Measurements from ENCODE around the gene SDSL.

DNA sequence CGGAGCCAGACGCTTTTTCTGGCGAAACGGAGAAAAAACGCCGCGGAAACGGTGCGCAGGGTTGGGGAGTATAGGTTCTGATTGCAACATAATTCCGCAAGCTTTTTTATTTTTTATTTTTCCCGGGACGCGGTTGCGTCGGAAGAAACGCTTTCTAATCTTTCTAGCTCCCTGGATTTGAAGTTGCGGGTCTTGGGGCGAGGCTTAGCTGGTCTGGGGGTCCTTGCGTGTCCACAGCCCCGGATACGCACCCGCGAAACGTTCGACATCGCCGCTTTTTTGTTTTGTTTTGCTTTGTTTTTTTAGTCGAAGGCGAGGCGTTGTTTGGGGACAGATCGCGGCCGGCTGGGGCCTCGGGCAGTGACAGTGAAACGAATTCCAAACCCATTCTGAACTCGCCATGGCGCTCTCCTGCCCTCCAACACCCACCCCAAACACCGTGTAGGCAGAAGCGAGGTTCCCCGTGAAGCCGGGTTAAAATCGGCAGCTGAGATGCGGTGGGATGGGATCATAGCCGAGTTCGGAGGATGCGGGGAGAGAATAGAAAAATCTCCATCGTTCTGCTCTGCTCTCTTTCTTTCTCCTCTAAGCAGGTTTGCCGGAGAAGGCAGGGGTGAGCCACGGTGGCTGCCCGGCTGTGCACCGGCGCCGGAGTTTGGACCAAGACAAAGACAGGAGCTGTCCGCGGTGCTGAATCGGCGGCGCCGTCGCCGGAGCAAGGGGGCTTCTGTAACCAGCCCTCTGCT lies 57.6 kb downstream of the SDSL start:
- TF ChIP-seq, protein P1, sequence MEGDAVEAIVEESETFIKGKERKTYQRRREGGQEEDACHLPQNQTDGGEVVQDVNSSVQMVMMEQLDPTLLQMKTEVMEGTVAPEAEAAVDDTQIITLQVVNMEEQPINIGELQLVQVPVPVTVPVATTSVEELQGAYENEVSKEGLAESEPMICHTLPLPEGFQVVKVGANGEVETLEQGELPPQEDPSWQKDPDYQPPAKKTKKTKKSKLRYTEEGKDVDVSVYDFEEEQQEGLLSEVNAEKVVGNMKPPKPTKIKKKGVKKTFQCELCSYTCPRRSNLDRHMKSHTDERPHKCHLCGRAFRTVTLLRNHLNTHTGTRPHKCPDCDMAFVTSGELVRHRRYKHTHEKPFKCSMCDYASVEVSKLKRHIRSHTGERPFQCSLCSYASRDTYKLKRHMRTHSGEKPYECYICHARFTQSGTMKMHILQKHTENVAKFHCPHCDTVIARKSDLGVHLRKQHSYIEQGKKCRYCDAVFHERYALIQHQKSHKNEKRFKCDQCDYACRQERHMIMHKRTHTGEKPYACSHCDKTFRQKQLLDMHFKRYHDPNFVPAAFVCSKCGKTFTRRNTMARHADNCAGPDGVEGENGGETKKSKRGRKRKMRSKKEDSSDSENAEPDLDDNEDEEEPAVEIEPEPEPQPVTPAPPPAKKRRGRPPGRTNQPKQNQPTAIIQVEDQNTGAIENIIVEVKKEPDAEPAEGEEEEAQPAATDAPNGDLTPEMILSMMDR (optimal IDR thresholded peaks at IDR 0.05 in 1 of 3, IDR thresholded peaks at IDR 0.05 in 1 of 3, conservative IDR thresholded peaks at IDR 0.05 in 1 of 3; ENCODE audit: extremely low read depth in 1 of 3, insufficient read depth in 2 of 3, low read length in 3 of 3) = no peak
- peak; percentile 94 for TF ChIP-seq EZH2 (IDR thresholded peaks at IDR 0.05; ENCODE audit: low read length)
